HL-60/S4 treated with phorbol 12-myristate 13-acetate at 8.2 ng/mL for 4 days and 3 days (cell line): ENCODE results near the gene PTPRM.

Experiments used
- in situ Hi-C: fragments of 300-500 bp; cut with MboI; formaldehyde crosslinking; loops from 2 replicates; pipeline ENCODE4 v1.15.0; 2022; ENCODE audit warnings: low sequenced_read_pairs

The PTPRM gene

GRCh38 chr18:8133888-8134287 lies 566.8 kb downstream of the PTPRM start:
- in situ Hi-C loops = no loop called here

GRCh38 chr18:8139127-8139527 lies 572.0 kb downstream of the PTPRM start:
- in situ Hi-C loops = no loop called here

DNA sequence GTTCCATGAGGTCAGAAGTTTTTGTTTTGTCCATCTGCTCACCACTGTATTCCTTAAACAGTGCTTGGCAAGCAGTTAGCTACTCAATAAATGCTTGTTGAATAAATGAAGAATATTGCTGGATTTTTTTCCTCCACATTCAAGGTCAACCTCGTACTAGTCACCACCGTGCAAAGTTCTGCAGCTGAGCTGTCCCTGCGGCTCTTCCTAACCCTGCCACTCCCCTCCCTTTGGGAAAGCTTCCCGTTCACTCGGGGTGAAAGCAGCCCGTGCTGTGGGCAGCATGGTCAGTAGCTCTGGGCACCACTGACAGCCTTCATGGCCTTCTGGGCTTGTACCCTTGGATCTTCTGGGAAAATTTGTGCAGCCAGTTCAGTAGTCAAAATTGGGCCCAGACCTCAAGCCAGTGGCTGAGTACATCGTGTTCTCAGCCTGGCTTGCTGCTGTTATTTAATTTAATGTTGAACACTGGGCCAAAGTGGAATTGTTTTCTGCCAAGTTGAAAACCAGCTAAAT lies 572.8 kb downstream of the PTPRM start:
- in situ Hi-C loops = no loop called here

DNA sequence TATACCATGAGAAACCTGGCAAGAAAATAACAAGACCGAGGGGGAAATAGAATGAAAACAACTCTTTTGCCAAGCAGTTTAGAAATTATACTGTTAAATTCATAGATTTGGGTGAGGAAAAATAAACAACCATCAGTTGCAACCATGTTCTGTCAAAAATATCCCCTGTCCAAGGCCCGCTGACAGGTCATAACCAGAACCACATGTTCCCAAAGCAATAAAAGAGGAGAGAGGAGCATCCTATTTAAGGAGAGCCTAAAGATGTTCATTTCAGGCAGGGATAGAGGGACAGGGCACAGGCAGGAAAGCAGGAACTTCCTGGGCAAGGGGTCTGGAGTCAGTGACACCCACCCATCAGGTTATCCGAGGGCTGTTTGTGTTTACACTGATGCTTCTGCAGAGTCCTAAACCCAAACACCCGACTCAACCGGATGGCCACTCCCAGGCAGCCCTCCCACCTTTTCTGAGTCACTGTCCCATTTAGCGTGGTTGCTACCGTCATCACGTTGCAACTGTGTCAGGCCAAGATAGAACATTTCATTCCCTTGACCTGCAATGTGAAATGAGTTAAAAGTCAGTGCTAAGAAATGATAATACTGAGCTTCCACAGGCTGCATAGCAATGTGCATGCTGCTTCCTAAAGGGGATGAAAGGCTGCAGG lies 573.9 kb downstream of the PTPRM start:
- in situ Hi-C loops = no loop called here

DNA sequence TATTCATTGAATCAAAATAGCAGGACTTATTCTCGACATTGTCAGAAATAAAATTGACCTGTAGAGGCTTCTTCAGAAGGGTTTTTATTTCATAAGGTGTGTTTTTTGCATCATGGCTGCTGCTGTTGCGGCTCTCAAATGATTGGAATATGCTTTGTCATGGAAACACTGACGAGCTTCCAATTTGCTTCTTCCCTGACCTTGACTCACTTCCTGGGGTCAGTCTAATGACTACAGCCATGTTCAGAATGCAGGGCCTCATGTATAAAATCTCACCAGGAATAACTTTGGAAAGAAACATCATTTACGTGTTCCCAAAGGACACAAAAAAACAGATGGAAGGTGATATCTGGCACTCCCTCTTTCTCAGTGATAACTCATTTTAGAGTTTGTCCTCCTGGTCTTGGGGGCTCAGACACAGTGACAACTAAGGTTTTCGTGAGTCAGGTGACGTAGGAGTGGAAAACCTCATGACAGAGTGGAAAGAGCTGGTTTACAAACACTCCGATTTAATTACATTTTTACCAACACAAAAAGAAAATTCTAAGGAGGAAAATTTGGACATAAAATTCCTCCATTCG lies 575.1 kb downstream of the PTPRM start:
- in situ Hi-C loops = no loop called here

GRCh38 chr18:8142932-8143331 lies 575.8 kb downstream of the PTPRM start:
- in situ Hi-C loops = no loop called here

DNA sequence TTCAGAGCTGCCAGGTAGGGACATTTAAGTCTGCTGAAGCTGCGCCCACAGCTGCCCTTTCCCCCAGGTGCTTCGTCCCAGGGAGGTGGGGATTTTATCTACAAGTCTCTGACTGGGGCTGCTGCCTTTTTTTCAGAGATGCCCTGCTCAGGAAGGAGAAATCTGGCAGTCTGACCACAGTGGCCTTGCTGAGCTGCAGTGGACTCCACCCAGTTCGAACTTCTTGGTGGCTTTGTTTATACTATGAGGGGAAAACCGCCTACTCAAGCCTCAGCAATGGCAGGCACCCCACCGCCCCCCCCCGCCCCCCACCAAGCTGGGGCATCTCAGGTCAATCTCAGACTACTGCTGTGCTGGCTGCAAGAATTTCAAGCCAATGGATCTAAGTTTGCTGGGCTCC lies 584.1 kb downstream of the PTPRM start:
- in situ Hi-C loops = no loop called here

DNA sequence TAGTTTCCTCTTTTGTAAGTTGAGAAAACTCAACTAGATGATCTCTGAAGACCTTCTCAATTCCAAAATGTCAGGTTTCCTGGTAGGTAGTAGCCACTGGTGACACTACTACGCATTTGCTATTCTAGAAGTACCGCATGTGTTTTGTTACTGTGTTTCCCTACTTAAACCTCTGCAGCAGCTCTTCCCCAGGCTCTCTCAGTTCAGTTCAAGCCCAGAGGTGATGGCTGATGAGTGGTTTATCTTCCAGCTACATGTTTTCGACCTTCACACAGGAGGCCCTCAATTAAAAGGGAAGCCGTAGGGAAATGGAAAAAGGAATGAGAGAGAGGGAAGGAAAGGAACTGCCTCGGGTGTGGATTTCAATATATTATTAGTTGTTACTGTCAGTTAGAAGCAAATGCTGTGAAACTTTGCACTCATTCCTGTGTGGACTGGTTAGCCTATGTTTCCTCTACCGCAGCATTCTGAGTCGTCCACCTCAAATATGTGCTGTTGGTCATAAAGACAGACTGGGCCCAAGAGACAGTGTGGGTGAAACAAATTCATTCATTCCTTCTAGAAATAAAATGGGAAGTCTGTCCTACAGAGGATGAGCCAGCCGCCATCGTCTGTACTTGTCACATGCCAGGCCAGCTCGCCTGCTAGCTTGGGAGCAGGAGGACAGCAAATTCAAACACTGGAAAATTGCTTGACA lies 586.9 kb downstream of the PTPRM start:
- in situ Hi-C loops = no loop called here

DNA sequence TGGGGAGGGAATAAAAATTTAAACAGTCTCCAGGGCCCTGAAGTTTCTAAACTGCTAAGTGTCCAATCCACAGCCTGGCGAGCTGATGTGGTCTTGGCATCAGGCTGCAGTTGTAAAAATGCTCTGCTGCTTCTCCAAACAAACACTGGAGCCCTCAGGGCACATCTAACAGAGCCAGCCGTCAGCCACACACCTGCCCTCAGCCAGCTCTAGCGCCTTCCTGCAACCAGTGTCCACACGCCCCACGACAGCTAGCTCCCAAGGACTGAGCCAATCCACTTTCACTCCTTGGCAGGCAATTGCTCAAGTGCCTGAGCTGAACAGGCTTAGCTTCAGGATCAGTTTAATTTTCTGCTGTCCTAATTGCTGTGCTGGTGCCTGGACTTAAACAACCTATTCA lies 595.7 kb downstream of the PTPRM start:
- in situ Hi-C loops = no loop called here

- in situ Hi-C loops = no loop called here
These were observed 596.3 kb downstream of the PTPRM start for GRCh38 chr18:8163286-8163959.

- in situ Hi-C loops = no loop called here
These were observed 598.0 kb downstream of the PTPRM start for GRCh38 chr18:8165095-8165494.

GRCh38 chr18:8167026-8167425 lies 599.9 kb downstream of the PTPRM start:
- in situ Hi-C loops = no loop called here

DNA sequence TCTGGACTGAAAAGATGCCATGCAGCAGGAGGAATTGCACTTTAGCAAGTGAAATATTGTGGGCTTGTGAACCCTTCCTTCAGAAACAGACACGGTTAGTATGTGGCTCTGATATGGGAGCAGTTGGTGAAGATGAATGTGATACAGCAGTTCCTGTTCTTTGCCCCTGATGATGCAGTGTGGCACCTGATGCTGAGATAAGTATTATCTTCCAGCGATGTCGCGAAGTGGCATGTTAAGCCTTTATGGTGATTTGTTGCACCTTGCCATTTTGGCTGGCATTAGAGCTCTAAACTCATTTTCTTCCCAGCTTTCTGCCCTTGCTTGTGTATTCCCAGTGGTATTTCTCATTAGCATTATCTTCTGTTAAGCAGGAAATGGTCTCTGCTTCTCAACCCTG lies 600.6 kb downstream of the PTPRM start:
- in situ Hi-C loops = no loop called here

DNA sequence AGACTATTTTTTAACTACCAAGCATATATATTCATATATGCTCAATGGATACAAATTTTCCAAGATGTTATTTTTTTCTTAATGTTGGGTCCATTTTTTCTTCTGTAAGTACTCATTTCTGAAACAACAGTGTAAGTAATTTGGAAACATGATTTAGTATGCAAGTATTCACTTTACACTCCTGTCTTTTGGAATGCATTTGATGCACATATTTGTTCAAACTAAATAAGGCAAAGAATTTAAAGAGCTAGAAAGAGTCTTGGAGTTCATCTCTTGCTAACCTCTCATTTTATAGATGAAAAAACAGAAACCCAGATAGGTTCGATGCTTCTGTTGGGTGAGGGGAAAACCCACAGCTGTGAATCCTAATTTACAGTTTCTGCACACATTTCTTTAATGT lies 602.6 kb downstream of the PTPRM start:
- in situ Hi-C loops = no loop called here

- in situ Hi-C loops = no loop called here
These were observed 607.7 kb downstream of the PTPRM start for GRCh38 chr18:8174771-8175170.

DNA sequence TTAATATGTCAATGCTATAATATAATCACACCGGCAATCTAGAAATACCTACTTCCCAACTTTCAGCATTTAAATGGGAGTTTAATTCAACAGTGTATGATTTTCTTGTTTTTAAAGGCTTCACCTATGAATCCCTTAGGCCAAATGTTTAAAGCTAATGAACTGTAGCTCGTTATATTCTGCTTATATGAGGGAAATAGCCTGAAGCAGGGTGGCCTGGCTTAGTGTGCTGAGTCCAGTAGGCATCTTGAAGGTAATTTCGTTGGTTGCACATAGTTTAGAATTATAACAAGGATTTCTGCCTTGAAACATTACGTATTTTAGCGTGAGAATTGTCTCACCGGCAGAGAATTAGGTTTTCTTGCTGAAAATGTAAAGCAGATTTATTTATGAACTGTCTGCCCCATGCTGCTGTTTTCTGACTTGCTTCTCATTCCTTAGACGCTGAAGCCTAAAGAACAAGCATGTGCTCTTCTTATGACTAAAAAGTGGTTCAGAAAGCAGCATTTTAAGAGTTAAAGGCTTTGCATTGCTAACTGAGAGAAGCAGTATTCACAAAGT lies 608.5 kb downstream of the PTPRM start:
- in situ Hi-C loops = no loop called here

DNA sequence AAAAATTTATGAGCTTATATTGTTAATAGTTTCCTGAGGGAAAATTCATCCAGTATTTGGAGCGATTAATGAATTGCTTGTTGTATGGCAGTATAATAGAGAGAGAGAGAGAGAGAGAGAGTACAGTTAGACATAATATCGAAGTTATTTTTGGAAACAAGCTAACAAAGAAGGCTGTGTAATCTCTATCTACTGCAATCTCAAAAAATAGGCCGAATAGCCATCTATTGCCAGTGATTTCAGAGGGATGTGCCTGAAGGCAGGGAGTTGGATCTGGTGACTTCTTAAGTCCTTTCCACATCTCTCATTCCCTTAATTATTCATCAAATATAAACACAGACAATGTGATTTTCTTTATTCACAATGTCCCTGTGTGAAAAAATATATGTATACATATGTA lies 609.0 kb downstream of the PTPRM start:
- in situ Hi-C loops = no loop called here

DNA sequence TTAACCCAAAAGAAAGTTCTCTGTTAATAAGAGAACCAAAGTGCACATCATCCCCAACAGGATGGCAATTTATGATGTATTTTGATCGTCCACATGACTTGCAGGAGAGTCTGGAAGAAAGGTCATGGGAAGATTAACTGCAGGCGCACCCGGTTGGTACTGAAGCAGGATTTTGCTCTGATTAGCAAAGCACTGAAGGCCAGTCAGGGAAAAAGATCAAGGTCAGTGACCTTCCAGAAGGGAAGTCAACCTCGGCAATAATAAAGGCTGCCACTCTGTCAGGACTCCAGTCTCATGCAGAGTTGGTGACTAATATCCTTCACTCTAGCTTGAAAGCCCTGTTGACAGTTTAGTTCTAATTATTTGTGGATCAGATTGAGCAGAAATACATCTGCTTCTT lies 609.4 kb downstream of the PTPRM start:
- in situ Hi-C loops = no loop called here

DNA sequence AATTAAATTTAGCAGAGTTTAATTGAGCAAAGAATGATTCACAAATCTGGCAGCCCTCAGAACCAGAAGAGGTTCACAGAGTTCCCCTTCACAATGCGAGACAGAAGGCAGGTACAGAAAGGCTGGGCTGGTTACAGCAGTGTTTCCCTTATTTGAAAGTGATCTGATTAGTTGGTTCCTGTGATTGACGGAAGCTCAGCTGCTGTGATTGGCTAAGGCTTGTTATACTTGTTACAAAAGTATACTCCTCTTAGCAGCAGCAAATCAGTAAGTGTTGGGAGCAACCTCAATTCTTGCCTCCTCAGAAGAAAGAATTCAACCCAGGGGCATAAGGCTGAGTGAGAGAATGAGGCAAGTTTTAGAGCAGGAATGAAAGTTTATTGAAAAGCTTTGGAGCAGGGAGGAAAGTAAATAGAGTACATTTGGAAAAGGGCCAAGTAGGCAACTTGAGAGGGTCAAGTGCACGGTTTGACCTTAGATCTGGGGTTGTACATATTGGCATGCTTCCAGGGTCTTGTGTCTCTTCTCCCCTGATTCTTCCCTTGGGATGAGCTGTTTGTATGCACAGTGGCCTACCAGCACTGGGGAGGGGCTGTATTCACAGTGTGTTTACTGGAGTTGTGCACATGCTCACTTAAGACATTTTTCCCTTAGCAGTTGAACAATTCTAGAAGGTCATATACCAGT lies 610.4 kb downstream of the PTPRM start:
- in situ Hi-C loops = no loop called here

GRCh38 chr18:8186413-8186812 lies 619.3 kb downstream of the PTPRM start:
- in situ Hi-C loops = no loop called here

DNA sequence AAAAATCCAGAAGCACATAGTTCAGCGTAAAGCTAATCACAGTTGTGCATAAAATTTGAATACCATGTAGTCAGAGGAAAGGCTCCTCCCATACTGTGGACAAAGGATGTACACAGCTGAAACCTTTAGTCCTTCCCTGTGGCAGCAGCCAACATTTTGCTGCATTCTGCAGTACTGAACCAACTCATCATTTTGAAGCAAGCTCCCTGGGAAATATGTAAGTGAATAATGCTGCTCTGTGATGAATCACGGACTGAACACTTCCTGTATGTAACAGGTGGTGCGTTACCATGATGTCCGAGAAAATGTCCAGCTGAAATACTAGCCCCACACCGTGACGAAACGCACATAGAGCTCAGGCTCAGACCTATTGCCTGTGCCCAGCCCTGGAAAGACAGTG lies 621.1 kb downstream of the PTPRM start:
- in situ Hi-C loops = no loop called here
